ENCODE measurements around the gene L3MBTL4.

The L3MBTL4 gene

GRCh38 chr18:6342990-6343389 lies 71.7 kb downstream of the L3MBTL4 start:
- ATAC-seq: no peak
- TF ChIP-seq OSR1 (CRISPR knock-in tag; IDR thresholded peaks at IDR 0.05) (no peak), PATZ1 (CRISPR knock-in tag; IDR thresholded peaks at IDR 0.05; ENCODE audit: borderline replicate concordance) (no peak), CSRNP3 (CRISPR knock-in tag; IDR thresholded peaks at IDR 0.05) (no peak), ZNF8 (CRISPR knock-in tag; IDR thresholded peaks at IDR 0.05) (no peak), GLIS3 (CRISPR knock-in tag; IDR thresholded peaks at IDR 0.05) (no peak), CREB5 (CRISPR knock-in tag; IDR thresholded peaks at IDR 0.05; ENCODE audit: low read depth) (no peak), PPARA (CRISPR knock-in tag; IDR thresholded peaks at IDR 0.05; ENCODE audit: borderline replicate concordance) (no peak), ZFP3 (CRISPR knock-in tag; IDR thresholded peaks at IDR 0.05) (no peak), SNAI2 (CRISPR knock-in tag; IDR thresholded peaks at IDR 0.05) (no peak)

GRCh38 chr18:6341709-6342108 lies 73.0 kb downstream of the L3MBTL4 start:
- ATAC-seq: no peak
- TF ChIP-seq ZNF70 (CRISPR knock-in tag; IDR thresholded peaks at IDR 0.05): no peak

GRCh38 chr18:6341303-6341702 lies 73.4 kb downstream of the L3MBTL4 start:
- ATAC-seq: no peak
- TF ChIP-seq ZNF565 (CRISPR knock-in tag; conservative IDR thresholded peaks at IDR 0.05; ENCODE audit: low read depth): no peak
- no peak for TF ChIP-seq PATZ1 (CRISPR knock-in tag; IDR thresholded peaks at IDR 0.05; ENCODE audit: borderline replicate concordance)
- TF ChIP-seq TSHZ2 (CRISPR knock-in tag; IDR thresholded peaks at IDR 0.05): no peak
- no peak for TF ChIP-seq RARB (CRISPR knock-in tag; IDR thresholded peaks at IDR 0.05)
- no peak for TF ChIP-seq ZFP30 (CRISPR knock-in tag; IDR thresholded peaks at IDR 0.05)
- TF ChIP-seq CSDC2 (CRISPR knock-in tag; IDR thresholded peaks at IDR 0.05): no peak
- TF ChIP-seq TCF4 (CRISPR knock-in tag; IDR thresholded peaks at IDR 0.05; ENCODE audit: borderline replicate concordance): no peak
- TF ChIP-seq CREB5 (CRISPR knock-in tag; IDR thresholded peaks at IDR 0.05; ENCODE audit: low read depth): no peak
- TF ChIP-seq CSRNP3 (CRISPR knock-in tag; IDR thresholded peaks at IDR 0.05): no peak
- TF ChIP-seq ARNTL (CRISPR knock-in tag; IDR thresholded peaks at IDR 0.05; ENCODE audit: borderline replicate concordance, low read depth): no peak
- no peak for TF ChIP-seq ISL1 (CRISPR knock-in tag; IDR thresholded peaks at IDR 0.05)
- TF ChIP-seq GLIS3 (CRISPR knock-in tag; IDR thresholded peaks at IDR 0.05): no peak
- no peak for TF ChIP-seq ZFP3 (CRISPR knock-in tag; IDR thresholded peaks at IDR 0.05)
- no peak for TF ChIP-seq ZC3H10 (CRISPR knock-in tag; IDR thresholded peaks at IDR 0.05)
- TF ChIP-seq PPARA (CRISPR knock-in tag; IDR thresholded peaks at IDR 0.05; ENCODE audit: borderline replicate concordance): no peak
- no peak for TF ChIP-seq POU6F1 (CRISPR knock-in tag; IDR thresholded peaks at IDR 0.05; ENCODE audit: borderline replicate concordance, low read depth)
- no peak for TF ChIP-seq ZNF70 (CRISPR knock-in tag; IDR thresholded peaks at IDR 0.05)
- no peak for TF ChIP-seq ESRRG (CRISPR knock-in tag; IDR thresholded peaks at IDR 0.05)
- no peak for TF ChIP-seq SNAI2 (CRISPR knock-in tag; IDR thresholded peaks at IDR 0.05)
